GM23248 (cell line): ENCODE measurements around the gene NTNG1. TPM values are rescaled to one million over a fixed set of nuclear protein-coding genes. Genes with fewer than 3 reads are reported as not detected.

Experiments used
- DNase-seq: peaks from one replicate; pipeline ENCODE4 v3.0.0-alpha.2; 2015
- H2AFZ ChIP-seq: fragments of 200-600 bp; sonication (generic); 2 replicates; pipeline ENCODE4 v1.6.1; 2016; ENCODE audit warnings: antibody characterized with exemption
- H3F3A ChIP-seq: fragments of 200-600 bp; sonication (generic); 2 replicates; pipeline ENCODE4 v1.6.1; 2016; ENCODE audit warnings: mild to moderate bottlenecking, antibody characterized with exemption, mixed run types; ENCODE audit not compliant: insufficient read depth
- H3K27ac ChIP-seq: fragments of 200-600 bp; sonication (generic); 2 replicates; pipeline ENCODE4 v1.5.1; 2016; ENCODE audit warnings: mild to moderate bottlenecking
- H3K27me3 ChIP-seq: fragments of 200-600 bp; sonication (generic); replicated peaks from 2 replicates; pipeline ENCODE4 v1.6.1; 2016; ENCODE audit warnings: mild to moderate bottlenecking; ENCODE audit not compliant: insufficient read depth
- H3K36me3 ChIP-seq: fragments of 200-600 bp; sonication (generic); 2 replicates; pipeline ENCODE4 v1.6.1; 2016; ENCODE audit warnings: low read depth, mild to moderate bottlenecking
- H3K4me1 ChIP-seq: fragments of 200-600 bp; sonication (generic); 2 replicates; pipeline ENCODE4 v1.6.1; 2016; ENCODE audit warnings: mild to moderate bottlenecking; ENCODE audit not compliant: insufficient read depth
- H3K4me2 ChIP-seq: fragments of 200-600 bp; sonication (generic); one replicate; pipeline ENCODE4 v1.6.1; 2016; ENCODE audit warnings: mild to moderate bottlenecking; ENCODE audit not compliant: unreplicated experiment
- H3K4me3 ChIP-seq: fragments of 200-600 bp; sonication (generic); 2 replicates; pipeline ENCODE4 v1.5.1; 2016; ENCODE audit warnings: mild to moderate bottlenecking
- H3K79me2 ChIP-seq: fragments of 200-600 bp; sonication (generic); 2 replicates; pipeline ENCODE4 v1.6.1; 2016; ENCODE audit warnings: mild to moderate bottlenecking; ENCODE audit not compliant: insufficient read depth
- H3K9ac ChIP-seq: fragments of 200-600 bp; sonication (generic); 2 replicates; pipeline ENCODE4 v1.6.1; 2016; ENCODE audit warnings: mild to moderate bottlenecking
- H3K9me2 ChIP-seq: fragments of 200-600 bp; sonication (generic); 2 replicates; pipeline ENCODE4 v1.6.1; 2016; ENCODE audit warnings: mixed run types, mild to moderate bottlenecking, moderate library complexity; ENCODE audit not compliant: insufficient read depth
- H3K9me3 ChIP-seq: fragments of 200-600 bp; sonication (generic); one replicate; pipeline ENCODE4 v1.6.1; 2017; ENCODE audit warnings: low read depth
- H4K20me1 ChIP-seq: fragments of 200-600 bp; sonication (generic); 2 replicates; pipeline ENCODE4 v1.6.0; 2016; ENCODE audit not compliant: insufficient read depth
- EZH2 ChIP-seq: fragments of 200-600 bp; sonication (generic); IDR thresholded peaks from 2 replicates; pipeline ENCODE4 v1.6.1; 2018; ENCODE audit warnings: antibody characterized with exemption, mild to moderate bottlenecking; ENCODE audit not compliant: insufficient read depth, poor library complexity, severe bottlenecking
- EZH2phosphoT487 ChIP-seq: fragments of 200-600 bp; sonication (generic); IDR thresholded peaks from 2 replicates; pipeline ENCODE4 v1.6.1; 2018; ENCODE audit warnings: antibody characterized with exemption, moderate library complexity, mild to moderate bottlenecking, low read depth; ENCODE audit not compliant: insufficient read depth
- WGBS, 2 experiments: methylation state at CpG; one replicate each; pipeline ENCODE4 v1.1.6; 2015 to 2017; ENCODE audit warnings: low lambda C conversion rate in 2 of 2, low coverage in 1 of 2; ENCODE audit errors: missing lambda C conversion rate in 2 of 2; 5-methylcytosine and 5-hydroxymethylcytosine counted together
- in situ Hi-C: fragments of 300-500 bp; cut with MboI; formaldehyde crosslinking; loops from 2 replicates; pipeline ENCODE4 v1.15.0; 2020
- polyA plus RNA-seq: library from polyadenylated mRNA; unstranded; fragments of >200 nt; fragmentation: Nextera tagmentation; extraction: Ambion mirVana; gene quantifications from 2 replicates; pipeline ENCODE4 v1.2.1, GENCODE V29; 2016
- total RNA-seq: library from RNA; depleted of rRNA; stranded (reverse); fragments of >200 nt; shearing (Covaris generic); gene quantifications from 2 replicates; pipeline ENCODE4 v1.2.3, GENCODE V29; 2014

Gene NTNG1
- total and polyA plus RNA-seq, 2 experiments from 2014 or later: 14.4 to 16.0 TPM

GRCh38 chr1:107142666-107143065 is 1.8 kb downstream of the NTNG1 start:
- Histone ChIP-seq H3K9me3 (no peaks in the 10 kb centered on the region), H3K4me2 (peak overlapping the region; percentile 85), H3K4me1 (peaks cover 36% of the 10 kb centered on the region), H3K4me3 (peak overlapping the region; percentile 75), H3K79me2 (peaks cover 38% of the 10 kb centered on the region), H3K27ac (no peak overlapping the region), H3K27me3 (no peaks in the 10 kb centered on the region), H2AFZ (no peak overlapping the region; the same call in 1 of the 2 replicates), H3F3A (peaks cover 26% of the 10 kb centered on the region), H4K20me1 (no peaks in the 10 kb centered on the region), H3K36me3 (no peaks in the 10 kb centered on the region), H3K9me2 (no peaks in the 10 kb centered on the region), H3K9ac (peak overlapping the region; percentile 20; the same call in 1 of the 2 replicates)
- in situ Hi-C loops: no loop called here
- 45 to 49% methylated on average over 2 of the region's 2 CpGs for WGBS, 2 experiments
- DNase-seq: no peak
- TF ChIP-seq EZH2phosphoT487 (no peak), EZH2 (no peak)

GRCh38 chr1:107145637-107146036 is 4.8 kb downstream of the NTNG1 start:
- peaks cover 18% of the 10 kb centered on the region for H3K4me1 ChIP-seq
- H3K4me3 ChIP-seq: no peak overlapping the region
- peaks cover 38% of the 10 kb centered on the region for H3K79me2 ChIP-seq
- H3K27me3 ChIP-seq: no peaks in the 10 kb centered on the region
- H3K4me2 ChIP-seq: no peak overlapping the region
- no peak for DNase-seq
- no peaks in the 10 kb centered on the region for H3K9me2 ChIP-seq
- TF ChIP-seq EZH2 (no peak), EZH2phosphoT487 (no peak)
- H3K36me3 ChIP-seq: no peaks in the 10 kb centered on the region
- peaks cover 5% of the 10 kb centered on the region for H3F3A ChIP-seq
- H3K9ac ChIP-seq: no peak overlapping the region
- no peak overlapping the region for H3K27ac ChIP-seq
- WGBS, 2 experiments: 92 to 96% methylated on average over 3 of the region's 3 CpGs
- in situ Hi-C loops: no loop called here
- no peak overlapping the region for H2AFZ ChIP-seq
- H3K9me3 ChIP-seq: no peaks in the 10 kb centered on the region
- H4K20me1 ChIP-seq: no peaks in the 10 kb centered on the region

GRCh38 chr1:107147843-107148242 is 7.0 kb downstream of the NTNG1 start:
- in situ Hi-C loops: no loop called here
- Histone ChIP-seq H3K36me3 (no peaks in the 10 kb centered on the region), H3K9me3 (no peaks in the 10 kb centered on the region), H3K4me1 (peaks cover 11% of the 10 kb centered on the region; the same call in 1 of the 2 replicates), H3K9ac (no peak overlapping the region), H3K27me3 (no peaks in the 10 kb centered on the region), H4K20me1 (no peaks in the 10 kb centered on the region), H3K4me3 (no peak overlapping the region), H3K79me2 (peaks cover 40% of the 10 kb centered on the region), H3K4me2 (no peak overlapping the region), H2AFZ (peak overlapping the region; percentile 37; the same call in 1 of the 2 replicates), H3K27ac (no peak overlapping the region), H3K9me2 (no peaks in the 10 kb centered on the region), H3F3A (no peaks in the 10 kb centered on the region)
- DNase-seq: no peak
- TF ChIP-seq EZH2 (no peak), EZH2phosphoT487 (no peak)
- WGBS, 2 experiments: 78 to 88% methylated on average over 6 of the region's 6 CpGs

- in situ Hi-C loops: no loop called here
- WGBS, 2 experiments: 93 to 95% methylated on average over 1 of the region's 1 CpG
- Histone ChIP-seq H3K27ac (no peak overlapping the region), H3K9me2 (no peaks in the 10 kb centered on the region), H3K36me3 (no peaks in the 10 kb centered on the region), H3K4me3 (no peak overlapping the region), H4K20me1 (no peaks in the 10 kb centered on the region), H3K27me3 (no peaks in the 10 kb centered on the region), H3K4me1 (no peaks in the 10 kb centered on the region), H3K79me2 (peaks cover 31% of the 10 kb centered on the region), H3K4me2 (no peak overlapping the region), H3K9me3 (no peaks in the 10 kb centered on the region), H3F3A (no peaks in the 10 kb centered on the region), H3K9ac (no peak overlapping the region), H2AFZ (no peak overlapping the region)
- no peak for DNase-seq
- TF ChIP-seq EZH2: no peak
- no peak for TF ChIP-seq EZH2phosphoT487
Observed at GRCh38 chr1:107149946-107150345, 9.1 kb downstream of the NTNG1 start.

GRCh38 chr1:107151295-107151694 is 10.5 kb downstream of the NTNG1 start:
- DNase-seq: no peak
- no peaks in the 10 kb centered on the region for H3F3A ChIP-seq
- whole genome bisulfite sequencing, 2 experiments: 95 to 98% methylated on average over 3 of the region's 3 CpGs
- H2AFZ ChIP-seq: no peak overlapping the region
- no peak overlapping the region for H3K4me2 ChIP-seq
- TF ChIP-seq EZH2phosphoT487 (no peak), EZH2 (no peak)
- no peak overlapping the region for H3K27ac ChIP-seq
- no peak overlapping the region for H3K9ac ChIP-seq
- in situ Hi-C loops: no loop called here
- H3K4me1 ChIP-seq: no peaks in the 10 kb centered on the region
- H3K4me3 ChIP-seq: no peak overlapping the region
- H3K9me3 ChIP-seq: no peaks in the 10 kb centered on the region
- H3K9me2 ChIP-seq: no peaks in the 10 kb centered on the region
- H4K20me1 ChIP-seq: no peaks in the 10 kb centered on the region
- peaks cover 32% of the 10 kb centered on the region for H3K79me2 ChIP-seq
- no peaks in the 10 kb centered on the region for H3K36me3 ChIP-seq
- H3K27me3 ChIP-seq: no peaks in the 10 kb centered on the region
